Activated CD8-positive, alpha-beta T cell treated with anti-CD3 and anti-CD28 coated beads, Interleukin-2, amount 10 ng/mL, durations not matched to agents 7 days and 5 days (primary cell): ENCODE data around the gene IFT122. TPM values are rescaled to one million over a fixed set of nuclear protein-coding genes. Genes with fewer than 3 reads are reported as not detected.
"Not testable (repeated sequence)": the region's sequence is repeated elsewhere in the genome, so short reads cannot be mapped to it uniquely, and the experiment has no call there.

Source experiments
- ATAC-seq: fragments of 150-1000 bp; cut with Tn5 transposase; one replicate; pipeline ENCODE4 v1.10.0; 2021; ENCODE audit warnings: moderate library complexity
- CTCF ChIA-PET: fragments of 350-600 bp; sonication (Branson Sonifier 250); formaldehyde crosslinking; loops from one replicate; lab custom pipeline; 2021; ENCODE audit warnings: antibody characterized with exemption; lab: Charles Lee
- POLR2A ChIA-PET: fragments of 350-600 bp; sonication (Branson Sonifier 250); formaldehyde crosslinking; loops from one replicate; lab custom pipeline; 2021; ENCODE audit warnings: antibody characterized with exemption; lab: Charles Lee
- DNase-seq: peaks from one replicate; pipeline ENCODE4 v3.0.0-alpha.2; 2020
- H3K27ac Mint-ChIP-seq: one replicate; pipeline ENCODE4 v1.8.0; 2021; ENCODE audit warnings: mild to moderate bottlenecking, mixed read lengths
- H3K27me3 Mint-ChIP-seq: one replicate; pipeline ENCODE4 v1.8.0; 2021; ENCODE audit warnings: low read depth, mixed read lengths
- H3K36me3 Mint-ChIP-seq: one replicate; pipeline ENCODE4 v1.8.0; 2021; ENCODE audit warnings: low read depth, mixed read lengths
- H3K4me1 Mint-ChIP-seq: one replicate; pipeline ENCODE4 v1.8.0; 2021; ENCODE audit warnings: low read depth, mixed read lengths
- H3K4me3 Mint-ChIP-seq: one replicate; pipeline ENCODE4 v1.8.0; 2021; ENCODE audit warnings: mild to moderate bottlenecking, mixed read lengths
- H3K9me3 Mint-ChIP-seq: one replicate; pipeline ENCODE4 v1.8.0; 2022; ENCODE audit warnings: mixed read lengths; ENCODE audit not compliant: insufficient read depth
- total RNA-seq, 2 experiments: library from RNA; stranded (reverse); gene quantifications; one replicate each; pipeline ENCODE4 v1.2.3, GENCODE V29; 2021

The IFT122 gene, protein sequence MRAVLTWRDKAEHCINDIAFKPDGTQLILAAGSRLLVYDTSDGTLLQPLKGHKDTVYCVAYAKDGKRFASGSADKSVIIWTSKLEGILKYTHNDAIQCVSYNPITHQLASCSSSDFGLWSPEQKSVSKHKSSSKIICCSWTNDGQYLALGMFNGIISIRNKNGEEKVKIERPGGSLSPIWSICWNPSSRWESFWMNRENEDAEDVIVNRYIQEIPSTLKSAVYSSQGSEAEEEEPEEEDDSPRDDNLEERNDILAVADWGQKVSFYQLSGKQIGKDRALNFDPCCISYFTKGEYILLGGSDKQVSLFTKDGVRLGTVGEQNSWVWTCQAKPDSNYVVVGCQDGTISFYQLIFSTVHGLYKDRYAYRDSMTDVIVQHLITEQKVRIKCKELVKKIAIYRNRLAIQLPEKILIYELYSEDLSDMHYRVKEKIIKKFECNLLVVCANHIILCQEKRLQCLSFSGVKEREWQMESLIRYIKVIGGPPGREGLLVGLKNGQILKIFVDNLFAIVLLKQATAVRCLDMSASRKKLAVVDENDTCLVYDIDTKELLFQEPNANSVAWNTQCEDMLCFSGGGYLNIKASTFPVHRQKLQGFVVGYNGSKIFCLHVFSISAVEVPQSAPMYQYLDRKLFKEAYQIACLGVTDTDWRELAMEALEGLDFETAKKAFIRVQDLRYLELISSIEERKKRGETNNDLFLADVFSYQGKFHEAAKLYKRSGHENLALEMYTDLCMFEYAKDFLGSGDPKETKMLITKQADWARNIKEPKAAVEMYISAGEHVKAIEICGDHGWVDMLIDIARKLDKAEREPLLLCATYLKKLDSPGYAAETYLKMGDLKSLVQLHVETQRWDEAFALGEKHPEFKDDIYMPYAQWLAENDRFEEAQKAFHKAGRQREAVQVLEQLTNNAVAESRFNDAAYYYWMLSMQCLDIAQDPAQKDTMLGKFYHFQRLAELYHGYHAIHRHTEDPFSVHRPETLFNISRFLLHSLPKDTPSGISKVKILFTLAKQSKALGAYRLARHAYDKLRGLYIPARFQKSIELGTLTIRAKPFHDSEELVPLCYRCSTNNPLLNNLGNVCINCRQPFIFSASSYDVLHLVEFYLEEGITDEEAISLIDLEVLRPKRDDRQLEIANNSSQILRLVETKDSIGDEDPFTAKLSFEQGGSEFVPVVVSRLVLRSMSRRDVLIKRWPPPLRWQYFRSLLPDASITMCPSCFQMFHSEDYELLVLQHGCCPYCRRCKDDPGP
- 10 to 100 TPM; 22.3 to 25.6 TPM for total RNA-seq

DNA sequence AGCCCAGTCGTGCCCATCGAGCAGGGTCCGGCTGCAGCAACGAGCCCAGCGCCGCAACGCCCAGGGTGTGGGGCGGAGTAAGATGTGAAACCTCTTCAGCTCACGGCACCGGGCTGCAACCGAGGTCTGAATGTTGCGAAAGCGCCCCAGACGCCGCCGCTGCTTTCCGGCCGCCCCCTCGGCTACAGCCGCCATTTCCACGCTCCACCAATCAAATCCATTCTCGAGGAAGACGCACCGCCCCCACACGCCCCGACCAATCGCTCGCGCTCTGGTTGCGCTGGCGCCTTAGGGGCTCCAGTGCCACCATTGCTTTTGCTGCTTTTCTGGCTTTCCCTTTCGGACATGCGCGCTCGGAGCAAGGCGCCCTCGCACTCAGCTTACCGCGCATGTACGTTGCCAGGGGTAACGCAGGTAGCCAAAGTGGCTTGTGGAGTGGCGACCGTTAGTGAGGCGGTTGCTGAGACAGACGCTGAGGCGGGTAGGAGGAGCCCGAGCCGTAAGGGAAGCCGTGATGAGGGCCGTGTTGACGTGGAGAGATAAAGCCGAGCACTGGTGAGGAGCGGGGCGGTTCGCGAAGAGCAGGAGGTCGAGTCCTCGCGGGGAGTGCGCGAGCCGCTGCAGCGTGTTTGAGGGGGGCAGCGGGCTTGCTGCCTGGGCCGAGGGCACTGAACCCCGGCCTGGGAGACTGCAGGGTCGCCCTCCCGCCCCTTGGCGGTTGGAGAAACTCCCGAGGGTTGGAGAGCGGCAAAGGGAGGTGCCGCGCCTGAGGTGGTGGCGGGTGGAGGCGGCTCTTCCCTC lies at the start of gene IFT122, which contains the start of gene MBD4:
Gene IFT122, plus strand, starts transcription at position 408 of the 801 bp plus-strand sequence. Its CDS starts 107 bp downstream, at position 515.
Gene MBD4, minus strand, starts transcription at position 132 of the 801 bp plus-strand sequence. Its CDS starts 115 bp downstream, at position 17.
- peak within 1 kb of the TSS; percentile 91 for H3K27ac Mint-ChIP-seq
- ChIA-PET CTCF (interaction anchor here (1.0 to 2.8 kb wide), 6 partner anchors 11 to 387 kb away, joined by 3 to 15 read pairs (median 8); partner anchors contain the start of gene EFCAB12), POLR2A (interaction anchor here (0.5 to 5.2 kb wide), 22 partner anchors 9 to 620 kb away, joined by 3 to 51 read pairs (median 4); partner anchors contain the start of genes EFCAB12 and RAB43)
- peak; percentile 100 for DNase-seq
- ATAC-seq = peak; percentile 92
- peak within 1 kb of the TSS; percentile 98 for H3K4me3 Mint-ChIP-seq
- H3K36me3 Mint-ChIP-seq = peaks cover 40% of the 10 kb centered on the region
- H3K9me3 Mint-ChIP-seq = no peaks in the 10 kb centered on the region
- peaks cover 62% of the 10 kb centered on the region for H3K4me1 Mint-ChIP-seq
- no peaks in the 10 kb centered on the region for H3K27me3 Mint-ChIP-seq

DNA sequence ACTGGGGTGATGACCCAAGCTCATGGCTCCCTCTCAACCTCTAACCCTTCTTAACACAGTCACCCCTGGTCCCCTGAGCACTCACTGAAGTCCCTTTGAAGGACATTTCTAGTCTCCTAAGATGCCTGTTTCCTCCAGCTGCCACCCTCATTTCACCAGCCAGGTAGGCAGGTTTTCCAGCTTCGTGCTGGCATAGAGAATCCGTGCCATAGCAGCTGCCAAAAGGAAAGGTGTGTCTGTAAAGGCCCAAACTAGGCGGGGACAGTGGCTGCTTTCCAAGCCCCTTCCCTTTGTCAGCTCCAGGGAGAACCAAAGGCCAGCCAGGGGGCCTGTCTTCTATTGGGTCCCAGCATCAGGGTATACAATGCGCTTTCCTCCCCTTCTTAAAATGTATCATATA lies 48.4 kb upstream of the IFT122 start:
- H3K4me3 Mint-ChIP-seq, ATAC-seq, POLR2A ChIA-PET, H3K27me3 Mint-ChIP-seq, DNase-seq, H3K27ac Mint-ChIP-seq, H3K9me3 Mint-ChIP-seq, H3K4me1 Mint-ChIP-seq: not testable (repeated sequence)
- H3K36me3 Mint-ChIP-seq = peaks cover 51% of the 10 kb centered on the region
- CTCF ChIA-PET = interaction anchor here (1.0 to 1.6 kb wide), 3 partner anchors 8 to 63 kb away, joined by 3 to 5 read pairs (median 4); no protein-coding TSS in a partner anchor

DNA sequence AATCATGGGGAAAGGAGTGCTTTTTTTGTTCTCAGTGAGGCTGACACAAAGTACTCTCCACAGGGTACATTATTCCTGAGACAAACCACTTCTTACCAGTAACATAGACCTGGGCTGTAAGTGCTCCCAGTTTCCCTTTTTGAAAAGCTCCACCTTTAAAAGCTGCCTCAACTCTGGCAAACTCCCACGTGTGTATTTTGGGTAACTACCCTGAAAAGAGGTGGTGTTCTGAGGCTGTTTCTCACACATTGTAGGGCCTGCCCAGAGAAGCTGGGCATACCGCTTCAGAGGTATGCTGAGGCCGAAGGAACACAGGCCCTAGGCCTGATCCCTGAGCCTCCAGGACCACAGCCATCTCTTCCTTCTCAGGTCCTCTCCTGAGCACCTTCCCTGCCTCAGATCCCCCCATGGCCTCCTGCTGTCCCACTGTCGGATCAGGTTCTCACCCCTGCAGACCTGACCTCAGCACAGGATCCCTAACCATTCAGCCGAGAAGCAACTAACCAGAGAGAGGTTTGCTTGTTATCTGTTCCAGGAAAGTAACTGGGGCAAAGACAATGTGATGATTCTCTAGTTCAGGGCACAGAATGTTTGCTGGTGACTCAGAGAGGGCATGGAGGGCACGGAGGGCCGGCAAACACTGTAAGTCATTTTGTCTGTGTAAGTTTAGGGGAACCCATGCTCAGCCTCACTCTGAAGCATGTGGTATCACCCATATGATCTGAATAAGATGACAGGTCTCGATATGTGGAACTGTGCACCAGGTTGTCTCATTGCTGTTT lies 47.7 kb upstream of the IFT122 start:
- DNase-seq, H3K27ac Mint-ChIP-seq, CTCF ChIA-PET, H3K4me3 Mint-ChIP-seq, H3K9me3 Mint-ChIP-seq, H3K27me3 Mint-ChIP-seq, POLR2A ChIA-PET: not testable (repeated sequence)
- peak; percentile 13 for ATAC-seq
- Mint-ChIP-seq H3K36me3 (peaks cover 51% of the 10 kb centered on the region), H3K4me1 (peaks cover 17% of the 10 kb centered on the region)

DNA sequence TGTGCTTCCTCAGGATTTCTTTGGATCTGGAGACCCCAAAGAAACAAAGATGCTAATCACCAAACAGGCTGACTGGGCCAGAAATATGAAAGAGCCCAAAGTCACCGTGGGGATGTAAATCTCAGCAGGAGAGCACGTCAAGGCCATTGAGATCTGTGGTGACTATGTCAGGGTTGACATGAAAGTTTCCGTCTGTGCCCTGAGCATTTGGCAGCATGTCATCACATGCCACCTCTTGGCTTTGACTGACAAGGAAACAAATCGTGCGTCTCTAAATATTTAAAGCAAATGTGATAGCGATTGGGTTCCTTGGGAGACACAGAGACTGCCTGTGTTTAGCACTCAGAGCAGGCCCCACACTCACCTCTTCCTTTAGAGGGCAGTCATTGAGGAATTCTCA lies 46.8 kb upstream of the IFT122 start:
- ATAC-seq = no peak
- H3K27me3 Mint-ChIP-seq = no peaks in the 10 kb centered on the region
- ChIA-PET POLR2A (no interaction called here), CTCF (no interaction called here)
- H3K27ac Mint-ChIP-seq = no peak overlapping the region
- no peaks in the 10 kb centered on the region for H3K9me3 Mint-ChIP-seq
- no peak for DNase-seq
- H3K36me3 Mint-ChIP-seq = peaks cover 53% of the 10 kb centered on the region
- no peak overlapping the region for H3K4me3 Mint-ChIP-seq
- peaks cover 27% of the 10 kb centered on the region for H3K4me1 Mint-ChIP-seq

DNA sequence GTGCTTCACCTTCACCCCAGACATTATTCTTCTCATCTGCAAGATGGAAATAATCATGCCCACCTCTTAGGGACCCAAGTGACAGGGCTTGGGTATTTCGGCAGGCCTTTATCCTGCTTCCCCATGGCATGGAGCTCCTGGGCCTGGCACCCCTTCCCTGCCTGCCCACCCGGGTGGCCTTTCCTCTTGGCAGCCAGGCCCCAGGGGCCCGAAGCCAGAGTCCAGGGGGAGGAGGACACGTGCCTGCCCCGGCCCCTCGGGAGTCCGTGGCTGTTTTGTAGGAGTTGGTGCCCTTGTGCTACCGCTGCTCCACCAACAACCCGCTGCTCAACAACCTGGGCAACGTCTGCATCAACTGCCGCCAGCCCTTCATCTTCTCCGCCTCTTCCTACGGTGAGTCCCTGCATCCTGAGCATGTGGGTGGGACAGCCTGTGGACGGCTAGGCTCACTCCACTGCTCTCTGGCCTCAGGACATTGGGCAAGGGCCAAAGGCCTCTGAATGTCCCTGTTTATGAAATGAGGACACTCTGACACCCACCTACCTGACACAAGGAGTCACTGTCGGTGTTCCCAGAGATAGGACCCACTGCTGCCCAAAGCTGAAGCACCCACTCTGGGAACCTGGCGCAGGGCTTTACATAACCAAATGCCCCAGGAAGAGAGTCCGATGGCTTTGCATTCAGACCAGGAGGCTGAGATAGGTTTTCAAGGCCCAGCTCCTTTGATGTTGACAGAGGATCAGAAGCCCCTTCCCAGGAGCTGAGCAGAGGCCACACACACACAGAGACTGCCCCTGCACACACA lies 46.1 kb upstream of the IFT122 start:
- H3K27me3 Mint-ChIP-seq, CTCF ChIA-PET, H3K27ac Mint-ChIP-seq, H3K9me3 Mint-ChIP-seq, ATAC-seq, H3K4me3 Mint-ChIP-seq, POLR2A ChIA-PET, DNase-seq: not testable (repeated sequence)
- Mint-ChIP-seq H3K4me1 (peaks cover 32% of the 10 kb centered on the region), H3K36me3 (peaks cover 53% of the 10 kb centered on the region)

DNA sequence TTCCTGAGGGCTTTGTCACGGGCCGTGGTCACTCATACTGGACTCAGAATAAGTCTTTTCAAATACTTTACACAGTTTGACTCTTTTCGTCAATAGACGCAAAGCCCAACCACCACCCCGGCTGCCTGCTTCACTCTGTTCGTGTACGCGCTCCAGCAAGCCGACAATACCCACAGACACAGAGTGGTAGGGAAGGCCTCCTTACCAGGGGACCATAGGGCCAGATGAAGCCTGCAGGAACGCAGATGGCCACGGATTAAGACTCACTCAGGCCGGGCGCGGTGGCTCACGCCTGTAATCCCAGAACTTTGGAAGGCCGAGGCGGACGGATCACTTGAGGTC lies 41.2 kb upstream of the IFT122 start:
- Mint-ChIP-seq H3K36me3 (peaks cover 26% of the 10 kb centered on the region), H3K4me1 (peaks cover 37% of the 10 kb centered on the region), H3K9me3 (no peaks in the 10 kb centered on the region), H3K27me3 (no peaks in the 10 kb centered on the region), H3K27ac (peak overlapping the region; percentile 97), H3K4me3 (peak overlapping the region; percentile 93)
- ATAC-seq = peak; percentile 52
- CTCF ChIA-PET = interaction anchor here (0.7 to 4.0 kb wide), 6 partner anchors 10 to 53 kb away, joined by 3 to 22 read pairs (median 9); partner anchors contain the start of genes EFCAB12, IFT122 and MBD4
- DNase-seq = peak; percentile 32
- POLR2A ChIA-PET = interaction anchor here (0.6 to 1.9 kb wide), 2 partner anchors 41 to 82 kb away, joined by 4 read pairs; partner anchors contain the start of genes IFT122 and MBD4

DNA sequence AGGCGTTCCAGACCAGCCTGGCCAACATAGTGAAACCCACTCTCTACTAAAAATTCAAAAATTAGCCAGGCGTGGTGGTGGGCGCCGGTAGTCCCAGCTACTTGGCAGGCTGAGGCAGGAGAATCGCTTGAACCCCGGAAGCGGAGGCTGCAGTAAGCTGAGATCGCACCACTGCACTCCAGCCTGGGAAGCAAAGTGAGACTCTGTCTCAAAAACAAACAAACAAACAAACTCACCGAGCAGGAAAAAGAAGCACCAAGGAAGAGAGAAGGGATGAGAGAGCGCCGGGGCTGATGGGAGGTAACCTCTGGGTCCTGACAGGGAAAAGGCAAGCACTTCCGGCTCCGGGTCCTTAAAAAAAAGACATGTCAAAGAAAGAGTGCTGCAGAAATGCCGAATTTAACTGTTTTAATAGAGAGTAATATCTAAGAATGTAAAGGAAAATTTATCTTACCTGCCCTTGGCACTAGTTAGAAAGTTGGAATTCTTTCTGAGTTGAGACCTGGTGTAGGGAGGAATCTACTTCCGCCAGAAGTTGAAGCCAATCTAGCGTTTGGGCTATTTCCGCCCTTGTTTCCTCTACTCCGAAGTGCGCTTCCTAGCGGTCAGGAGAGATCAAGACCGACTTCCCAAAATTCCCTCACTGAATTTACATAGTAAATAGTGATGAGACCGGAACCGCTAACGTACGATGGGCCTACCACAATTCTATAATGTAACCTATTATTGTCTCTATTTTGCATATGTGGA lies 40.7 kb upstream of the IFT122 start:
- H3K4me1 Mint-ChIP-seq = peaks cover 37% of the 10 kb centered on the region
- CTCF ChIA-PET = interaction anchor here (0.6 to 4.0 kb wide), 28 partner anchors 9 to 237 kb away, joined by 3 to 22 read pairs (median 4); partner anchors contain the start of genes EFCAB12, IFT122 and MBD4
- H3K9me3 Mint-ChIP-seq = no peaks in the 10 kb centered on the region
- POLR2A ChIA-PET = interaction anchor here (0.6 to 1.9 kb wide), 5 partner anchors 13 to 83 kb away, joined by 4 to 13 read pairs (median 4); partner anchors contain the start of genes IFT122 and MBD4
- peak overlapping the region; percentile 93 for H3K4me3 Mint-ChIP-seq
- peaks cover 26% of the 10 kb centered on the region for H3K36me3 Mint-ChIP-seq
- no peaks in the 10 kb centered on the region for H3K27me3 Mint-ChIP-seq
- ATAC-seq = peak; percentile 82
- peak overlapping the region; percentile 97 for H3K27ac Mint-ChIP-seq
- DNase-seq = peak; percentile 85

DNA sequence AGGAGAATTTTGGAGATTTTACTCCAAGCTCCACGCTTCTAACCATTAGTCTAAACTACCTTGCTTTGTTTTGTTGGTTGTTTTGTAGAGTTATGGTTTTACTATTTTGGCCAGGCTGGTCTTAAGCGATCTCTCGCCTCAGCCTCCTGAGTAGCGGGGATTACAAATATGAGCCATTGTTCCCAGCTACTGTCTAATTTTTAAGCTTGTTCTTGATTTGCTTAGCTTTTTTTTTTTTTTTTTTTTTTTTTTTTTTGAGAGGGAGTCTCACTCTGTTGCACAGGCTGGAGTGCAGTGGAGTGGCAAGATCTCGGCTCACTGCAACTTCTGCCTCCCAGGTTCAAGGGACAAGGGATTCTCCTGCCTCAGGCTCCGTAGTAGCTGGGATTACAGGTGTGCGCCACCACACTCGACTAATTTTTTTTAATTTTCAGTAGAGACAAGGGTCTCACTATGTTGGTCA lies 40.1 kb upstream of the IFT122 start:
- DNase-seq (no peak), ATAC-seq (no peak)
- Mint-ChIP-seq H3K36me3 (peaks cover 22% of the 10 kb centered on the region), H3K4me1 (peaks cover 37% of the 10 kb centered on the region), H3K4me3 (peak overlapping the region; percentile 93), H3K27me3 (no peaks in the 10 kb centered on the region), H3K27ac (peak overlapping the region; percentile 97), H3K9me3 (no peaks in the 10 kb centered on the region)
- ChIA-PET CTCF (interaction anchor here (0.6 to 4.0 kb wide), 27 partner anchors 9 to 238 kb away, joined by 3 to 22 read pairs (median 4); partner anchors contain the start of genes EFCAB12, IFT122 and MBD4), POLR2A (interaction anchor here (0.6 to 1.8 kb wide), 4 partner anchors 13 to 84 kb away, joined by 4 to 13 read pairs (median 5); partner anchors contain the start of genes IFT122 and MBD4)
